ENCODE data around the gene BCL2L2. TPM values are rescaled to one million over a fixed set of nuclear protein-coding genes. Genes with fewer than 3 reads are reported as not detected.

The BCL2L2 gene
- total and polyA plus RNA-seq, 2 of the 8 experiments (the other 6 are each of a cell fraction or from before 2014, with no cell fraction given), result 9.3 to 13.8 TPM

- Histone ChIP-seq H4K8ac (ENCODE audit: extremely low read depth, insufficient read depth, low read length) (peak overlapping the region; percentile 19; the same call in 1 of the 2 replicates), H4K5ac (ENCODE audit: insufficient read length, low read depth, low read length) (no peak overlapping the region), H3K56ac (replicated peaks; ENCODE audit: insufficient read length, low read depth, low read length) (peak overlapping the region; percentile 34), H2BK5ac (ENCODE audit: low read depth, low read length) (peak overlapping the region; percentile 71; the same call in 1 of the 2 replicates), H2BK120ac (replicated peaks; ENCODE audit: low read depth, low read length) (no peak overlapping the region), H3K9me3 (ENCODE audit: insufficient read depth in 2 of 2, low read depth in 1 of 2, low read length in 1 of 2) (no peaks in the 10 kb centered on the region), H2AK5ac (ENCODE audit: low read depth, low read length) (no peak overlapping the region), H3K4me2 (ENCODE audit: insufficient read depth in 1 of 2, low read depth in 2 of 2, low read length in 2 of 2) (peak overlapping the region; percentile 59 to 92), H2BK15ac (ENCODE audit: low read length) (no peak overlapping the region), H2BK12ac (ENCODE audit: low read depth, low read length) (peak overlapping the region; percentile 50; the same call in 1 of the 2 replicates), H2BK20ac (ENCODE audit: low read length) (no peak overlapping the region), H2AFZ (ENCODE audit: low read length) (no peak overlapping the region), H4K20me1 (replicated peaks in 1 of 2; ENCODE audit: control insufficient read depth in 1 of 2, insufficient read depth in 2 of 2, low read length in 2 of 2) (peaks cover 0 to 3% of the 10 kb centered on the region in 2 experiments), H3K27ac (ENCODE audit: low read depth, low read length) (0 out of 2 replicates have a peak overlapping the region, but pooled peaks have one; percentile 8), H3K23ac (ENCODE audit: insufficient read length) (no peak overlapping the region), H3K9ac (replicated peaks in 1 of 4; ENCODE audit: extremely low read depth in 1 of 4, low read depth in 3 of 4, low read length in 3 of 4) (peak overlapping the region in 2 of 4 experiments; percentile 29 to 38; a peak in 4 of 7 replicates), H4K91ac (replicated peaks; ENCODE audit: insufficient read length, low read length) (no peak overlapping the region), H3K79me1 (ENCODE audit: low read depth, low read length) (no peaks in the 10 kb centered on the region), H3K18ac (ENCODE audit: extremely low read depth, low read length) (peak overlapping the region; percentile 38), H3K4me1 (replicated peaks in 1 of 4; ENCODE audit: control insufficient read depth in 3 of 4, insufficient read depth in 4 of 4, low read length in 3 of 4) (peaks cover 0 to 3% (median 2%) of the 10 kb centered on the region in 4 experiments; a peak in 4 of 7 replicates), H3K23me2 (ENCODE audit: low read depth, low read length) (peaks cover 10% of the 10 kb centered on the region), H3K79me2 (ENCODE audit: control insufficient read depth in 1 of 2, insufficient read depth in 2 of 2, low read length in 2 of 2) (no peaks in the 10 kb centered on the region), H3K27me3 (replicated peaks in 1 of 4; ENCODE audit: control insufficient read depth in 3 of 4, extremely low read depth in 1 of 4, insufficient read depth in 3 of 4, low read length in 3 of 4) (peaks cover 0 to 14% (median 10%) of the 10 kb centered on the region in 4 experiments; a peak in 6 of 7 replicates), H3K36me3 (ENCODE audit: control insufficient read depth in 2 of 4, insufficient read depth in 4 of 4, low read length in 3 of 4) (peaks cover 0 to 4% (median 2%) of the 10 kb centered on the region in 4 experiments; a peak in 1 of 8 replicates), H3K4me3 (ENCODE audit: extremely low read depth in 1 of 4, insufficient read depth in 2 of 4, low read depth in 3 of 4, low read length in 4 of 4) (peak overlapping the region; percentile 37 to 84 (median 73)), H3K4ac (replicated peaks; ENCODE audit: insufficient read length, low read depth, low read length) (no peak overlapping the region), H3K14ac (ENCODE audit: insufficient read length) (no peak overlapping the region)
- ChIA-PET POLR2A (ENCODE audit: partially characterized antibody) (interaction anchor here (0.9 to 6.4 kb wide), 9 partner anchors 12 to 133 kb away, joined by 3 to 73 read pairs (median 5); partner anchors contain the start of genes BCL2L2, EFS and PABPN1), CTCF (ENCODE audit: partially characterized antibody) (interaction anchor here (0.6 to 20.9 kb wide), 12 partner anchors 9 to 88 kb away, joined by 3 to 333 read pairs (median 4); partner anchors contain the start of genes CMTM5, IL25, MYH7 and PABPN1)
- 9% methylated on average over 35 of the region's 61 CpGs; no CpG with 5 or more reads in 1 of the 2 experiments for WGBS, 2 experiments (ENCODE audit: extremely low coverage in 1 of 2, insufficient coverage in 1 of 2, insufficient read length in 1 of 2, insufficient replicate concordance in 2 of 2, low coverage in 1 of 2, low lambda C conversion rate in 2 of 2, missing lambda C conversion rate in 1 of 2)
- FAIRE-seq (no peak), DNase-seq (ENCODE audit: low read depth in 1 of 2, low spot score in 2 of 2) (peak in 1 of 2 experiments; percentile 75)
- TF ChIP-seq SIN3A (conservative IDR thresholded peaks at IDR 0.05 in 1 of 2, IDR thresholded peaks at IDR 0.05 in 1 of 2; ENCODE audit: low read depth in 1 of 2, low read length in 2 of 2) (no peak), CREB1 (IDR thresholded peaks at IDR 0.05) (0 out of 2 replicates have a peak, but pooled peaks have one; percentile 21), TAF1 (IDR thresholded peaks at IDR 0.05; ENCODE audit: low read depth, low read length) (no peak), HDAC6 (IDR thresholded peaks at IDR 0.05; ENCODE audit: low read depth, low read length) (no peak), FOSL1 (IDR thresholded peaks at IDR 0.05; ENCODE audit: insufficient read depth, low read depth, low read length) (no peak), KDM1A (IDR thresholded peaks at IDR 0.05; ENCODE audit: borderline replicate concordance, low read length) (no peak), TAF7 (optimal IDR thresholded peaks at IDR 0.05; ENCODE audit: borderline replicate concordance, low read depth, low read length) (no peak), JUN (IDR thresholded peaks at IDR 0.05; ENCODE audit: low read depth, low read length) (no peak), RFX5 (IDR thresholded peaks at IDR 0.05; ENCODE audit: borderline replicate concordance, low read depth, low read length) (no peak)
Observed at GRCh38 chr14:23351681-23352505, 45.3 kb downstream of the BCL2L2 start.

Data from H1 (cell line).